ENCODE data around the gene ADGRF3. TPM values are rescaled to one million over a fixed set of nuclear protein-coding genes. Genes with fewer than 3 reads are reported as not detected.
"Not testable (repeated sequence)": the region's sequence is repeated elsewhere in the genome, so short reads cannot be mapped to it uniquely, and the experiment has no call there.

Gene ADGRF3
- total RNA-seq, 2 experiments from 2014 or later = 2.7 to 3.0 TPM

- no peak for DNase-seq
- Mint-ChIP-seq H3K27ac (no peak overlapping the region), H3K36me3 (ENCODE audit: low read depth) (peaks cover 35% of the 10 kb centered on the region), H3K27me3 (ENCODE audit: low read depth) (no peaks in the 10 kb centered on the region), H3K4me1 (ENCODE audit: low read depth) (no peaks in the 10 kb centered on the region), H3K4me3 (no peak overlapping the region), H3K9me3 (no peaks in the 10 kb centered on the region)
- intact Hi-C loops (cut with micrococcal nuclease) = no loop called here
- CTCF ChIA-PET = interaction anchor here (0.6 kb wide), 1 partner anchor 117 kb away, joined by 3 read pairs; no protein-coding TSS in a partner anchor
Measured at GRCh38 chr2:26285931-26286330, 60.7 kb downstream of the ADGRF3 start.

DNA sequence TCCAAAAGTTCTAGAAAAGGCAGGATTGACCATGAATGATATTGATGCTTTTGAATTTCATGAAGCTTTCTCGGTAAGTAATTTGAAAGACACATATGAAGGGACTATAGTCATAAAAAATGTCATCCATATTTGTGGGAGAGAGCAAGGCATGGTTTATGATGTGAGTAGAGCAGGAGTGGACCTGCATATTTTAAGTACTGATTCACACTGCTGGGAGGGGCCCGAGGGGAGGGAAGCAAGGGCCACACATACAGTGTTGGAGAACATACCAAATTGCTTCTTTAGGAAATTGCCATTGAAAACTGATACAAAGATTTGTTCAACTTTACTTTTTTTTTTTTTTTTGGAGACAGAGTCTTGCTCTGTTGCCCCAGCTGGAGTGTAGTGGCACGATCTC lies 62.5 kb downstream of the ADGRF3 start:
- H3K4me1 Mint-ChIP-seq (ENCODE audit: low read depth) = no peaks in the 10 kb centered on the region
- CTCF ChIA-PET = interaction anchor here (0.7 kb wide), 2 partner anchors 18 to 316 kb away, joined by 3 to 5 read pairs; no protein-coding TSS in a partner anchor
- peaks cover 38% of the 10 kb centered on the region for H3K36me3 Mint-ChIP-seq (ENCODE audit: low read depth)
- no peaks in the 10 kb centered on the region for H3K27me3 Mint-ChIP-seq (ENCODE audit: low read depth)
- H3K27ac Mint-ChIP-seq = no peak overlapping the region
- DNase-seq = no peak
- intact Hi-C loops (cut with micrococcal nuclease) = no loop called here
- H3K4me3 Mint-ChIP-seq = no peak overlapping the region
- H3K9me3 Mint-ChIP-seq = no peaks in the 10 kb centered on the region

GRCh38 chr2:26283606-26284005 lies 63.0 kb downstream of the ADGRF3 start:
- Mint-ChIP-seq H3K27me3 (ENCODE audit: low read depth) (no peaks in the 10 kb centered on the region), H3K36me3 (ENCODE audit: low read depth) (peaks cover 38% of the 10 kb centered on the region), H3K4me3 (no peak overlapping the region), H3K4me1 (ENCODE audit: low read depth) (no peaks in the 10 kb centered on the region), H3K27ac (no peak overlapping the region), H3K9me3 (no peaks in the 10 kb centered on the region)
- intact Hi-C loops (cut with micrococcal nuclease) = no loop called here
- no peak for DNase-seq
- CTCF ChIA-PET = no interaction called here

DNA sequence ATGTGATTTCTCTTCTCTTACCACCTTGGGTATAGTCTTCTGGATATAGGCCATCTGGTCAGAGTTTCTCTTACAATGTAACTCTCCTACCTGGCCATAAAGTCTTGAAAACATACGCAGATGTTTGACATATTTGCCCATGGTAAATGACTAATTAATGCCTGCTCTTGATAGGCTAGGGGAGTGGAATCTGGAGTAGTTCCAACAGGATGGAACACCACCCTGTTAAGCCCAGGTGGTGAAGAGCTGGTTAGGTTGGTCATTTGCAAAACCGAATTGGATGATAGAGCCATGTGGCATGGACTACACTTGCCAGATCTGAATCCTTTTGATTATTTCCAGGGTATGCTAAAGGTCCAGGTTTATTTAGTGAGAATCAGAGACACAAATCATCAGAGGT lies 65.4 kb downstream of the ADGRF3 start:
- DNase-seq = no peak
- H3K4me3 Mint-ChIP-seq = no peak overlapping the region
- no peaks in the 10 kb centered on the region for H3K9me3 Mint-ChIP-seq
- CTCF ChIA-PET = no interaction called here
- H3K27me3 Mint-ChIP-seq (ENCODE audit: low read depth) = no peaks in the 10 kb centered on the region
- no peak overlapping the region for H3K27ac Mint-ChIP-seq
- intact Hi-C loops (cut with micrococcal nuclease) = no loop called here
- H3K4me1 Mint-ChIP-seq (ENCODE audit: low read depth) = no peaks in the 10 kb centered on the region
- peaks cover 35% of the 10 kb centered on the region for H3K36me3 Mint-ChIP-seq (ENCODE audit: low read depth)

DNA sequence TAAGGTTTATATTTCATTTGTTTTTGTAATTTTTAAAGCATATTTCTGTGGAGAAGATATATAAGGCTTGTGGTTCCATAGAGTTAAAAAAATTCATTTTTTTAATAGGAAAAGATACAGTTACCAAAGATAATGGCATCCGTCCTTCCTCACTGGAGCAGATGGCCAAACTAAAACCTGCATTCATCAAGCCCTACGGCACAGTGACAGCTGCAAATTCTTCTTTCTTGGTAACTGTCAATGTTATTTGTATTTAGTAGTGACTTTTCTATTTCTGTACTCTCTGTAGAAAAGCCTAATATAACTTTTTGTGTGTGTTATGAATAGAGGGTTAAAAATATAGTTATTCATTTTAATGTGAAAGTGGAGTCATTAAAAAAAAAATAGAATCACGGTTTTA lies 66.7 kb downstream of the ADGRF3 start:
- DNase-seq = no peak
- intact Hi-C loops (cut with micrococcal nuclease) = no loop called here
- no peaks in the 10 kb centered on the region for H3K9me3 Mint-ChIP-seq
- no peak overlapping the region for H3K4me3 Mint-ChIP-seq
- no peaks in the 10 kb centered on the region for H3K27me3 Mint-ChIP-seq (ENCODE audit: low read depth)
- H3K4me1 Mint-ChIP-seq (ENCODE audit: low read depth) = no peaks in the 10 kb centered on the region
- H3K27ac Mint-ChIP-seq = no peak overlapping the region
- CTCF ChIA-PET = interaction anchor here (0.6 kb wide), 1 partner anchor 559 kb away, joined by 5 read pairs; no protein-coding TSS in a partner anchor
- peaks cover 34% of the 10 kb centered on the region for H3K36me3 Mint-ChIP-seq (ENCODE audit: low read depth)

GRCh38 chr2:26276484-26277227 lies 69.9 kb downstream of the ADGRF3 start:
- Mint-ChIP-seq H3K27me3 (ENCODE audit: low read depth) (no peaks in the 10 kb centered on the region), H3K27ac (no peak overlapping the region), H3K4me1 (ENCODE audit: low read depth) (peaks cover 2% of the 10 kb centered on the region), H3K9me3 (no peaks in the 10 kb centered on the region), H3K36me3 (ENCODE audit: low read depth) (peaks cover 21% of the 10 kb centered on the region), H3K4me3 (no peak overlapping the region)
- CTCF ChIA-PET = interaction anchor here (0.6 to 1.3 kb wide), 2 partner anchors 93 to 910 kb away, joined by 3 read pairs; no protein-coding TSS in a partner anchor
- intact Hi-C loops (cut with micrococcal nuclease) = no loop called here
- DNase-seq = no peak

DNA sequence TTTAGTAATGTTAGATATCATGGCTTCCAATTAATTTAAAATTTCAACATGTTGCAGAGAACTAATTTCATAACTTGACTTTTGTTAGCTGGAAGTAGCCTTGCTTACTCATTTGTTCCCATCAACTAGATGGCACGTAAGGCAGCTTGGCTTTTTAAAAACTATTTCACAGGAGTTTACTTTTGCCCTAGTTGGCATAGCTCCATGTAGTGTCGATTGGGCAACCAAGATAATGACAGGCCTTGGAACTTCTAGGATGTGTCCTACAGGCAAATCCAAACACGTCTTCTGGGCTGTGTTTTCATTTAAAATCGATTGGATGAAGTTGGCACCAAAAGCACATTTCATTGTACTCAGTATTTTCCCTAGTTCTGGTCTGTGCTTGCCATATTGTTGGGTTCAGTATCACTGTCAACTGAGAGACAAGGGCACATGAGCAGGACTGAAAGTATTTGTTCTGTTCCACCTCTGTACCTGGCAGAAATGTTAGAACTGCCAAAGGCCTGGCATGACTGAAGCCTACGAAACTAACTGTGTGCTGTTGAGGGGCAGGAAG lies 72.5 kb downstream of the ADGRF3 start:
- Mint-ChIP-seq H3K9me3 (no peaks in the 10 kb centered on the region), H3K4me1 (ENCODE audit: low read depth) (peaks cover 16% of the 10 kb centered on the region), H3K27me3 (ENCODE audit: low read depth) (no peaks in the 10 kb centered on the region), H3K36me3 (ENCODE audit: low read depth) (peaks cover 12% of the 10 kb centered on the region), H3K4me3 (no peak overlapping the region), H3K27ac (no peak overlapping the region)
- intact Hi-C loops (cut with micrococcal nuclease) = no loop called here
- CTCF ChIA-PET = interaction anchor here (1.1 to 2.0 kb wide), 3 partner anchors 26 to 56 kb away, joined by 3 to 5 read pairs (median 3); no protein-coding TSS in a partner anchor
- no peak for DNase-seq

DNA sequence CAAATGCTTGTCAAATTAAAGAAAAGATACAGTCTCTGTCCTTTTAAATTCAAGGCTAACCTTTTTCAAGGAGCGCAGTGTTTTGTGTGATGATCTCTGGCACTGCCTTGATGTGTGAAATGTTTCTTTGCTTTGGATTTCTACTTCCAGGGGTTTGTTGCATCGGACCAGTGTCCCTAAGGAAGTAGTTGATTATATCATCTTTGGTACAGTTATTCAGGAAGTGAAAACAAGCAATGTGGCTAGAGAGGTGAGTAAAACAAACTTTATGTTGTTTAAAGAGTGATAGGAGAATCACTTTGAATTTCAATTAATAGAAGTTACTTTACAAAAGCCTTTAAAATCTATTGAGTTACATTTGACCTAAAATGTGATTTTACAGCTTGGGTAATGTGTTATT lies 73.1 kb downstream of the ADGRF3 start:
- Mint-ChIP-seq H3K27me3 (ENCODE audit: low read depth) (no peaks in the 10 kb centered on the region), H3K27ac (no peak overlapping the region), H3K36me3 (ENCODE audit: low read depth) (peaks cover 12% of the 10 kb centered on the region), H3K4me1 (ENCODE audit: low read depth) (peaks cover 16% of the 10 kb centered on the region), H3K4me3 (no peak overlapping the region), H3K9me3 (no peaks in the 10 kb centered on the region)
- CTCF ChIA-PET = interaction anchor here (1.3 kb wide), 1 partner anchor 27 kb away, joined by 3 read pairs; no protein-coding TSS in a partner anchor
- intact Hi-C loops (cut with micrococcal nuclease) = no loop called here
- no peak for DNase-seq

DNA sequence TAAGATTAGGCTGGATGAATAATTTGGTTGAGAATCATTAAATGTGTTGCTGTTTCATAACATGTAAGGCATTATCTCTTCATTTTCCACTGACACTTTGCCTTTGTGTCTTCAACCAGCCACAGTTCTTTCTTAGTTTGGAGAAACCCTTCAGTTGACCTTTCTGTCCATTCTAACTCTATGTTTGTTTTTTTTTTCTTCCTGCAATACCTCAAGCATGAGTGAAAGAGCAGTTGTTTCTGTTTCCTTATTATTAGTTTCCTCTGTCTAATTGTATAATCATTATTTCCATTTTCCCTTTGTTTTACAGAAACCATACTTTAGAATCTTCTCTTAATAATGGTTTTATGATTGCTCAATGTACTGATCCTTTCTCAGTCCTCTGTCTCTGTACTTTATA lies 76.2 kb downstream of the ADGRF3 start:
- DNase-seq = no peak
- Mint-ChIP-seq H3K36me3 (ENCODE audit: low read depth) (peaks cover 8% of the 10 kb centered on the region), H3K4me1 (ENCODE audit: low read depth) (peaks cover 16% of the 10 kb centered on the region), H3K9me3 (no peaks in the 10 kb centered on the region), H3K27me3 (ENCODE audit: low read depth) (no peaks in the 10 kb centered on the region), H3K27ac (peak overlapping the region; percentile 79), H3K4me3 (no peak overlapping the region)
- intact Hi-C loops (cut with micrococcal nuclease) = loop anchor here (1.0 kb wide), 1 partner anchor 26 kb away; the partner anchor contains the start of genes HADHA and HADHB
- CTCF ChIA-PET = interaction anchor here (1.9 kb wide), 1 partner anchor 30 kb away, joined by 4 read pairs; no protein-coding TSS in a partner anchor

DNA sequence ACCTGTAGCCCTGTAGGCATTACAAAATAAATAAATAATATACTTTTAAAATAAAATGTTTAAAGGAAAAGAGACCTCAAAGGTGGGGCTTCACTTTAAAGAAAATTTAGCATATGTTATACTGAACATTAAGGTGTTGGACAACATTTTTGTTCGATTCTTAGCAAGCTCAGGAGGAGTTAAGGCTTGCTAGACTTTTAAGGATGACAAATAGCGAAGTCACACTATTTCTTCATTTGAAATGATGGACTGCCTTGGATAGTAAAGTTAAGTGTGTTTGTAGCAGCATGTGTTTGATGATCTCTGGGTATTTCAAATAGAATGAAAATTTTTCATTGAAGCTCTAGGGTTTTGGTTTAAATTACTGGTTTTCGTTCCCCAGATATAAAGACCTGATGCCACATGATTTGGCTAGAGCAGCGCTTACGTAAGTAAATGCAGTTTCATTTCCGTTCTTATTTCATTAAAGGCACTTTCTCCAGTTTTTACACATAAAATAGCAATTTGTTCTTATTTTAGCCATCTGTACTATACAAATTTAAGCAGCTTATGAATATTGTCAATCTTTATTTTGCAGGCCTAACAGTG lies 76.9 kb downstream of the ADGRF3 start:
- CTCF ChIA-PET = interaction anchor here (1.9 kb wide), 1 partner anchor 30 kb away, joined by 4 read pairs; no protein-coding TSS in a partner anchor
- no peaks in the 10 kb centered on the region for H3K27me3 Mint-ChIP-seq (ENCODE audit: low read depth)
- H3K36me3 Mint-ChIP-seq (ENCODE audit: low read depth) = peaks cover 6% of the 10 kb centered on the region
- H3K4me1 Mint-ChIP-seq (ENCODE audit: low read depth) = peaks cover 16% of the 10 kb centered on the region
- H3K9me3 Mint-ChIP-seq = no peaks in the 10 kb centered on the region
- no peak for DNase-seq
- H3K4me3 Mint-ChIP-seq = no peak overlapping the region
- peak overlapping the region; percentile 79 for H3K27ac Mint-ChIP-seq
- intact Hi-C loops (cut with micrococcal nuclease) = loop anchor here (1.0 kb wide), 1 partner anchor 25 kb away; the partner anchor contains the start of genes HADHA and HADHB

GRCh38 chr2:26268670-26269385 lies 77.8 kb downstream of the ADGRF3 start:
- H3K27me3 Mint-ChIP-seq (ENCODE audit: low read depth); H3K36me3 Mint-ChIP-seq (ENCODE audit: low read depth); H3K9me3 Mint-ChIP-seq; DNase-seq; H3K4me3 Mint-ChIP-seq; intact Hi-C loops (cut with micrococcal nuclease); H3K27ac Mint-ChIP-seq: not testable (repeated sequence)
- CTCF ChIA-PET = interaction anchor here (1.9 kb wide), 1 partner anchor 31 kb away, joined by 4 read pairs; no protein-coding TSS in a partner anchor
- H3K4me1 Mint-ChIP-seq (ENCODE audit: low read depth) = peaks cover 16% of the 10 kb centered on the region

DNA sequence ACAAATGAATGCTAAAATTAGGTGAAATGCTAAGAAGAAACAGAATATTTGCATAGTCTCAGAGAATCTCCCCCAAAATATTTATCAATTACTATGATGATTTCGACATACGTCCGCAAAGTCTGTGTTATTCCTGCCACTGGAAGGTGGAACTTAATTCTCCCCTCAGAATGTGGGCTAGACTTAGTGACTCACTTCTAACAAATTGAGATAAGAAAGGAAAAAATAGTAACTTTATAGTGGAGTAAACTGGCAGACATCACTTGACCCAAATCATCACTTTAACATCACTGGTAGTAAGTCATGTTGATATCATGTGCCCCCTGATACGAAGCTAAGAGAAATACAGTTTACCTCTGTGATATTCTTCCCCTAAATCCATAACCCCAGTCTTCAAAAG lies 78.4 kb downstream of the ADGRF3 start:
- Mint-ChIP-seq H3K27me3 (ENCODE audit: low read depth) (no peaks in the 10 kb centered on the region), H3K4me3 (no peak overlapping the region), H3K4me1 (ENCODE audit: low read depth) (peaks cover 13% of the 10 kb centered on the region), H3K9me3 (no peaks in the 10 kb centered on the region), H3K27ac (no peak overlapping the region), H3K36me3 (ENCODE audit: low read depth) (peaks cover 6% of the 10 kb centered on the region)
- no peak for DNase-seq
- intact Hi-C loops (cut with micrococcal nuclease) = no loop called here
- CTCF ChIA-PET = no interaction called here

Data from activated naive CD4-positive, alpha-beta T cell treated with anti-CD3 and anti-CD28 coated beads for 36 hours (primary cell).